Breast epithelium (tissue), 4 donors: ENCODE results near the gene ADAMTSL5. TPM values are rescaled to one million over a fixed set of nuclear protein-coding genes. Genes with fewer than 3 reads are reported as not detected.
"Not testable (repeated sequence)": the region's sequence is repeated elsewhere in the genome, so short reads cannot be mapped to it uniquely, and the experiment has no call there.

ENCODE experiments used
- DNase-seq, 2 donors: peaks; one replicate each; pipeline ENCODE4 v3.0.0-alpha.2; 2019; ENCODE audit warnings: low spot score in 2 of 2
- H3K27ac ChIP-seq, 2 donors: fragments of 200-600 bp; sonication (generic) in 1 of 2; one replicate each; pipeline ENCODE4 v1.5.1; 2016 to 2019; ENCODE audit warnings: mild to moderate bottlenecking in 1 of 2
- H3K27me3 ChIP-seq, 2 donors: fragments of 200-600 bp; sonication (generic) in 1 of 2; one replicate each; pipeline versions ENCODE4 v1.5.1 to v1.6.0; 2017 to 2019; ENCODE audit warnings: control low read depth in 1 of 2, mild to moderate bottlenecking in 1 of 2
- H3K36me3 ChIP-seq: fragments of 200-600 bp; one replicate; pipeline ENCODE4 v1.5.1; 2019
- H3K4me1 ChIP-seq, 2 donors: fragments of 200-600 bp; sonication (generic); one replicate each; pipeline ENCODE4 v1.5.1; 2016 to 2019; ENCODE audit warnings: control low read depth in 1 of 2
- H3K4me3 ChIP-seq, 3 donors: fragments of 200-600 bp; sonication (generic); 1 replicate in 2 of 3; 2 replicates in 1 of 3; pipeline ENCODE4 v1.5.1; 2016 to 2019; ENCODE audit warnings: mild to moderate bottlenecking in 3 of 3, moderate library complexity in 2 of 3
- H3K9me3 ChIP-seq, 2 donors: fragments of 200-600 bp; sonication (generic) in 1 of 2; one replicate each; pipeline ENCODE4 v1.5.1; 2016 to 2019; ENCODE audit warnings: control low read depth in 1 of 2
- POLR2A ChIP-seq: fragments of 450-650 bp; IDR thresholded peaks from one replicate; pipeline ENCODE4 v1.6.1; 2016; ENCODE audit warnings: antibody characterized with exemption, mild to moderate bottlenecking, moderate library complexity
- POLR2AphosphoS5 ChIP-seq, 3 donors: sonication (generic); formaldehyde crosslinking; IDR thresholded peaks; one replicate each; pipeline ENCODE4 v1.6.1; 2017; ENCODE audit warnings: antibody characterized with exemption in 3 of 3
- intact Hi-C: fragments of 100-400 bp; cut with DNase I; formaldehyde crosslinking; loops from one replicate; pipeline ENCODE4 v1.15.1; 2023; ENCODE audit warnings: low total_unique reads
- total RNA-seq, 3 donors: library from RNA; depleted of rRNA; stranded (reverse); fragments of >200 nt; gene quantifications; one replicate each; pipeline ENCODE4 v1.1.0, GENCODE V29; 2016
- TF ChIP-seq, protein P1 (sequence below), 3 donors: fragments of 450-650 bp; IDR thresholded peaks; one replicate each; pipeline ENCODE4 v1.5.1; 2016 to 2017; ENCODE audit warnings: antibody characterized with exemption in 3 of 3, mild to moderate bottlenecking in 3 of 3, moderate library complexity in 3 of 3

ADAMTSL5 gene
- total RNA-seq, 3 donors from 2014 or later, result 1.3 to 3.5 (median 2.1) TPM

DNA sequence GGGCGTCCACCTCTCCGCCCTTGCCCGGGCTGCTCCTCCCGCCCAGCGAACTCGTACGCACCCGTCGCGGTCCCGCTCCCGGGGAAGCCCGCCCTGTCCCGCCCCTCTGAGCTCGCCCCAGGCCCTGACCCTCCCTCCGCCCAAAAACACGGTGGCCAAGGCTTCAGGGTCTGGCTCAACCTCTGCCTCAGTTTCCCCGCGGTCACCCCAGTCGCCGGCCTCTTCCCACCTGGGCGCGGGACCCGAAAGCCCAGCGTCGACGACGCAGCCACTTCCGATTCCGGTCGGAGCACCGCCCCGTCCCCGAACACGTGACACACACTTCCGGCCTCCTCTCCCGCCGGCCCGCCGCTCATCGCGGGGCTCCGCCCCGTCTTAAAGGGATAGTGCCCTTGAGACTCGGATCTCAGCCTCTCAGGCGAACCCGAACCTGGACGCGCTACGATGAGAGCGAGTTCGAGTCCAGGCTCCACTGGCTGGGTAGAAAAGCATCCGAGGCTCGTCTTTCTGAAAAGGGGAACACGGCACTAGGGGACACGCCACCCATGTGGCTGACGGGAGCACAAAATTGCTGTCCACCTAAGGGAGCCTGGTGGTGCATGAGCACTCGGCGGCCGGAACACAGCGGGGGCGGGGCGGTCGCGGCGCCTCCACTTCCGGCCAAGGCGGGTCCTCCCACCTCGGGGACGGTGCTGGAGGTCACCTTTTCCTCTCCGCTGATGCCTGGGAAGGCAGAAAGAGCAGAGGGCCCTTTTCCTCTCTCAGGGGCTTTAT, 33.7 kb downstream of the ADAMTSL5 start, which contains the start of gene C19orf25:
C19orf25 (minus strand) TSS at position 282 of the 774 bp plus-strand sequence. CDS start 312 bp downstream, outside the sequence.
- peak; percentile 89 to 95 for DNase-seq
- Histone ChIP-seq H3K27ac (peak within 1 kb of the TSS; percentile 62 to 83), H3K27me3 (no peaks in the 10 kb centered on the region), H3K9me3 (no peaks in the 10 kb centered on the region), H3K36me3 (no peaks in the 10 kb centered on the region), H3K4me3 (peak within 1 kb of the TSS; percentile 84 to 97 (median 89)), H3K4me1 (no peaks in the 10 kb centered on the region)
- intact Hi-C loops, result no loop called here
- TF ChIP-seq POLR2A (peak; percentile 67), POLR2AphosphoS5 (IDR thresholded peaks at IDR 0.05) (peak; percentile 65 to 89 (median 73))
- TF ChIP-seq, protein P1, sequence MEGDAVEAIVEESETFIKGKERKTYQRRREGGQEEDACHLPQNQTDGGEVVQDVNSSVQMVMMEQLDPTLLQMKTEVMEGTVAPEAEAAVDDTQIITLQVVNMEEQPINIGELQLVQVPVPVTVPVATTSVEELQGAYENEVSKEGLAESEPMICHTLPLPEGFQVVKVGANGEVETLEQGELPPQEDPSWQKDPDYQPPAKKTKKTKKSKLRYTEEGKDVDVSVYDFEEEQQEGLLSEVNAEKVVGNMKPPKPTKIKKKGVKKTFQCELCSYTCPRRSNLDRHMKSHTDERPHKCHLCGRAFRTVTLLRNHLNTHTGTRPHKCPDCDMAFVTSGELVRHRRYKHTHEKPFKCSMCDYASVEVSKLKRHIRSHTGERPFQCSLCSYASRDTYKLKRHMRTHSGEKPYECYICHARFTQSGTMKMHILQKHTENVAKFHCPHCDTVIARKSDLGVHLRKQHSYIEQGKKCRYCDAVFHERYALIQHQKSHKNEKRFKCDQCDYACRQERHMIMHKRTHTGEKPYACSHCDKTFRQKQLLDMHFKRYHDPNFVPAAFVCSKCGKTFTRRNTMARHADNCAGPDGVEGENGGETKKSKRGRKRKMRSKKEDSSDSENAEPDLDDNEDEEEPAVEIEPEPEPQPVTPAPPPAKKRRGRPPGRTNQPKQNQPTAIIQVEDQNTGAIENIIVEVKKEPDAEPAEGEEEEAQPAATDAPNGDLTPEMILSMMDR (IDR thresholded peaks at IDR 0.05), result no peak

DNA sequence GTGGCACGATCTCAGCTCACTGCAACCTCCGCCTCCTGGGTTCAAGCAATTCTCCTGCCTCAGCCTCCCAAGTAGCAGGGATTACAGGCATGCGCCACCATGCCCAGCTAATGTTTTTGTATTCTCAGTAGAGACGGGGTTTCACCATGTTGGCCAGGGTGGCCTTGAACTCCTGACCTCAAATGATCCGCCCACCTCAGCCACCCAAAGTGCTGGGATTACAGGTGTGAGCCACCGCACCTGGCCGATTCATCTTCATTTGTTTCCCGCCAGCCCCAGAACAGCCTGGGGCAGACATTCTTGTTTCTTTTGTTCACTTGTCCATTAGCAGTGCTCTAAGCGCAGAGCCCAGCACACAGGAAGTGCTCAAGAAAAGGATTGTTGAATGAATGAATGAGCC, 35.8 kb downstream of the ADAMTSL5 start:
- H3K27me3 ChIP-seq, result peaks cover 0 to 10% of the 10 kb centered on the region in 2 donors
- H3K9me3 ChIP-seq, H3K27ac ChIP-seq, H3K4me3 ChIP-seq, intact Hi-C loops, H3K4me1 ChIP-seq, H3K36me3 ChIP-seq, DNase-seq: not testable (repeated sequence)

DNA sequence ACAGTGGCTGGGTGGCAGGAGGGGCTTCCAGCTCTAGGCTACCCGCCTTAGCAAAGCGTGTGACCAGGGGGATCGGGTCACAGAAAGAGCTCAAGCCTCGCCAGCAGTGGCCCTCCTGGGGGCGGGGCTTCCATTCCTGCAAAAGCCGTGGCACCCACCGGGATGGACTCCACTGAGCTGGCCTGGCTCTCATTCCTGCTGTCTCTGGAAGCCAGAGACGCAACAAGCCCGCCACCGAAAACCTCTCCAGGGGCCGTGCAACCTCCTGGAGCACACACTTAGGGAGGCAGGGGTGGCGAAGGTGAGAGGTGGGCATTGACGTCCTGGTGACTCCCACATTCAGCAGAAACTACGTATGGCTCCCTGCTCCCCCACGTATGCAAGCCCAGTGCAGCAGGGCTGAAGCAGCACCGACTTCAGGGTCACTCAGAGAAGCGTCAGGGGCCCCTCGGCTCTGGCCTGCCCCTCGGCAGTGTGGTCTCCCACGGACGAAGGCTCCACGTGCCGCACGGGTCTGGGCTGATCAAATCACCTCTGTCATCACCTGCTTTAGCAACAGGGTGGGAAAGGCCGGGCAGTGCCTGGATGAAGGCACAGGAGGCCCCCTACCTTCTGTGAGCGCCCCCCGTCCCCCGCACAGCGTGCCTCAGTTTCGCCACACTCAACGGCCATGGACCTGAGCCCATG, 36.9 kb downstream of the ADAMTSL5 start:
- Histone ChIP-seq H3K27me3 (peaks cover 6 to 22% of the 10 kb centered on the region in 2 donors), H3K9me3 (no peaks in the 10 kb centered on the region), H3K4me3 (no peak overlapping the region), H3K27ac (no peak overlapping the region), H3K4me1 (peaks cover under 1 to 7% of the 10 kb centered on the region in 2 donors), H3K36me3 (no peaks in the 10 kb centered on the region)
- no peak for DNase-seq
- TF ChIP-seq POLR2AphosphoS5 (IDR thresholded peaks at IDR 0.05), result no peak
- no peak for TF ChIP-seq POLR2A
- TF ChIP-seq, protein P1 (IDR thresholded peaks at IDR 0.05), result no peak
- intact Hi-C loops, result no loop called here

DNA sequence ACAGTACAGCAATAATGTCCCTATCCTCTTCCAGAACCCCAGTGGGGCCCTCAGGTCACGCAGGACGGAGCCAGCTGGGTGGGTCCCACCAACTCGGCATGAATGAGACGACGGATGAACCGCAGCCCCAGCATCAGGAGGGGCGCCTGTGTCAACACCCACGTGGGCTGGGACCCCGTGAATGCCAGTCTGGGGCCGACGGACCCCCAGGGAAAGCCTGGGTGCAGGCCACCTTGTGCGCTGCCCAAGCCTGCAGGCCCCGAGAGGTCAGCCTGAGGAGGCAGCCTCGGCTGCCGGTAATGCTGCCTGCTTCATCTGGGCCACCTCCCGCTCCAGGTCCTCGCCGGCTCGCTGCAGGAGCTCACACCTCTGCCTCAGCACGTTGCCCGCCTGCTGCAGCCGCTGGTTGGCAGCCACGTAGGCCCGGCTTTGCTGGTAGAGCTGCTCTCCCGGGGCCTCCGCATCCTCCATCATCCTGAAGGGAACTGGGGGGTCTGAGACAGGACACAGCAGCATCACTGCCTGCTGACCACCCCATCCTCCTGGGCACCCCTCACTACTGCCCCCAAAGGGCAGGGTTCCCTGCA, 38.0 kb downstream of the ADAMTSL5 start:
- DNase-seq, result no peak
- H3K4me3 ChIP-seq, result no peak overlapping the region
- no peak overlapping the region for H3K27ac ChIP-seq
- H3K4me1 ChIP-seq, result peaks cover 9 to 17% of the 10 kb centered on the region in 2 donors
- TF ChIP-seq POLR2A (no peak), POLR2AphosphoS5 (IDR thresholded peaks at IDR 0.05) (no peak)
- TF ChIP-seq, protein P1 (IDR thresholded peaks at IDR 0.05), result no peak
- no peaks in the 10 kb centered on the region for H3K9me3 ChIP-seq
- no peaks in the 10 kb centered on the region for H3K36me3 ChIP-seq
- H3K27me3 ChIP-seq, result peaks cover 14 to 32% of the 10 kb centered on the region in 2 donors
- intact Hi-C loops, result no loop called here

DNA sequence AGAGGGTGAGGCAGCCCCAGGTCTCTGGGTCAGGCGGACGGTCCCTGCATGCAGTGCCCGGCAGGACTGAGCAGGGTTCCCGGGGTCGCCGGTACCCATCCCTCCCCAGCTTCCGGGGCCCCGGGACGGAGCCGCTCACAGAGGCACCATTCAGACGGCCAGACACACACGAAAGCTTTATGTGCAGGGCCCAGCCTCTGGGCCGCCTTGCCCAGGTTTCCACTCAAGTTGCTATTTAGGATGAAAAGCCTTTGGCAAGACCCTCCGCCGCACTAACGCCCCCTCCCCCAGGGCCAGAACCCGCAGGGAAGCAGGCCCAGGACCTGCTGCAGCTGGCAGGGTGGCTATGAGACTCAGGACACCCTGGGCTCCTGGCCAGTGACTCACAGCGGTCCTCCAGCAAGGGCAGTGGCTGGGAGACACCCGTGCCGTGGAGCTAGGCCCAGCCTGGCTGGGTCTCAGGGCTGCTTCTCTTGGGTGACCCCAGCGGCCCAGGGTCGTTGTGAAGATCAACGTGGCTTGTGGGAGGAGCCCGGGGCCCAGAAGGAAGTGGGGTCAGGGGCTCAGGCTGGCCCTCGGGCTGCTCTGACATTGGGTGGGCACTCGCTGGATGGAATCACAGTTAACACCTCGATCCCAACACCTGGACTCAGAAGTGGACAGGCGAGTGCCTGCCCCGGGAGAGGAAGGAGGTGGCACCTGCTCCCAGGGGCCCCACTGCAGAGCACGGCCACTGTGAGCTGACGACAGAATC, 38.6 kb downstream of the ADAMTSL5 start:
- Histone ChIP-seq H3K4me1 (peaks cover 15 to 20% of the 10 kb centered on the region in 2 donors), H3K4me3 (no peak overlapping the region), H3K27ac (no peak overlapping the region), H3K36me3 (no peaks in the 10 kb centered on the region), H3K27me3 (peaks cover 16 to 36% of the 10 kb centered on the region in 2 donors), H3K9me3 (no peaks in the 10 kb centered on the region)
- intact Hi-C loops, result no loop called here
- no peak for DNase-seq
- TF ChIP-seq, protein P1 (IDR thresholded peaks at IDR 0.05), result no peak
- TF ChIP-seq POLR2AphosphoS5 (IDR thresholded peaks at IDR 0.05), result no peak
- TF ChIP-seq POLR2A, result no peak
